GM18511 (cell line): ENCODE data around the gene ATAD5.
"Not testable (repeated sequence)": the region's sequence is repeated elsewhere in the genome, so short reads cannot be mapped to it uniquely, and the experiment has no call there.

Experiments
- ATAC-seq: cut with Tn5 transposase; IDR thresholded peaks from one replicate; pipeline ENCODE4 v1.9.1; 2021; ENCODE audit warnings: mild to moderate bottlenecking, moderate library complexity; ENCODE audit not compliant: unreplicated experiment

The ATAD5 gene

GRCh38 chr17:30910151-30910550, 78.4 kb downstream of the ATAD5 start:
- ATAC-seq = not testable (repeated sequence)

- no peak for ATAC-seq
These were observed 82.2 kb downstream of the ATAD5 start for GRCh38 chr17:30913955-30914354.

DNA sequence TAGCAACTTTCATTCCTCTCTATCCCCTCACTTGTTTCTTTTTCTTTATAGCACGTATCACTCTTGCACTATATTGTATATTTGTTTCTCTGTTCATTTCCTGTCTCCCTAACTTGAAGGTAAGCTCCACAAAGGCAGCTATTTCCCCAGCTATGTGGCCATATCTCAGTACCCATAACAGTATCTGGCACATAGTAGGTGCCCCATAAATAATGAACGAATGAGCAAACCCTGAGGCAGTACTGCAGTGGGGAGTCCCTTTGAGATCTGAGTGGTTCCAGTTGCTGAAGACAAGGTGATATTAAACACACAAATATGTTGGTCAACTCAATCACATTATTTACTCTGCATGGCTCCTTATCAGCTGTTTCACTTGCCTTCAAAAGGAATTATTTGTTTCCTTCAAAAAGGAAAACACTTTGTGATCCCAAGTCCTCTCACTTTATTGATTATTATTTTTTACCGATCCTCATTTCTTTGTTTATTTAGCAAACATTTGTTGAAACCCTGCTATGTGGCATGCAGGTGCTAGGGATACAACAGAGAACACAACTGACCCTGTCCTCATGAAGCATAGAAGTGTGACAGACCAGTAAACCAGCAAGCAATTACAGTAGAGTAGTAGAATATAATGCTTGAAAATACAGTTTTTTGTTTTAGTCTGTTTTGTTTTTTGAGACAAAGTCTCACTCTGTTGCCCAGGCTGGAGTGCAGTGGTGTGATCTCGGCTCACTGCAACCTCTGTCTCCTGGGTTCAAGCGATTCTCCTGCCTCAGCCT, 84.3 kb downstream of the ATAD5 start:
- ATAC-seq = no peak

- no peak for ATAC-seq
These were observed 85.3 kb downstream of the ATAD5 start for GRCh38 chr17:30917050-30917449.

- ATAC-seq = no peak
These were observed 88.5 kb downstream of the ATAD5 start for GRCh38 chr17:30920282-30920681.

DNA sequence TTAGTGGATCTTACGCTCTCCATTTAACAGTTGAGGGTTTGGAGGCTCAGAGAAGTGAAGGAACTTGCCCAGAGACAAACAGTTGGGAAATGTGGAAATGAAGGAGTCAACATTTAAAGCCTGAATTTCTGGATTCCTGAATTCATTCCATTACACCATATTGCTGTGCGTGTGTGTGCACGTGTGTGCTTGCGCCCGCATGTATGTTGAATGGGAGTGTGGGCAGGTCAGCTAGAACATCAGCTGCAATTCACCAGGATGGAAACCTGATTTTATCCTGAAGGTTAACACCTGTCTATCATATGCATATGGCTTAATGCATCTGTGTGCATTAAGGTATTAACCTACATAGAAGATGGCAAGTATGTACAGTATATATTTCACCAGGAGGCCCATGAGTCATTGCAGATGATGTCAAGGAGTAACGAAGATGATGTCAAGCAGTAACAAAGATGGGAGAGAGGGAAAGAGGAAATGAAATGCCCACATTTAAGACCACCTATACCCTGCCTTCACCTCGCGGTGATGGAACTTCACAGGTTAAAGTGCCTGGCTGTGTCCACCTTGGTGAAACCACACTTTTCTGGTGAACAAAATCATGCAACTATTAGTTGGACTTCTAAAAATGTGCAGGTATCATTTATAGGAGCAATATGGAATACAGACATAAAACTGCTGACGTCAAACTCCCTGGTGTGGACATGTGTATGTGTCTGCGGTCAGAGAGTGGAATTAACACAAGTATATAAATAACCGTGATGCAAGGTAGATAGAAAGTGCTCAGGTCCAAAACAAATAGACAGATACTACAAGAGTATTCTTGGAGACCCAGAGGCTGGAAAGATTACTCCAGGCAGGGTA, 89.1 kb downstream of the ATAD5 start:
- ATAC-seq = no peak

DNA sequence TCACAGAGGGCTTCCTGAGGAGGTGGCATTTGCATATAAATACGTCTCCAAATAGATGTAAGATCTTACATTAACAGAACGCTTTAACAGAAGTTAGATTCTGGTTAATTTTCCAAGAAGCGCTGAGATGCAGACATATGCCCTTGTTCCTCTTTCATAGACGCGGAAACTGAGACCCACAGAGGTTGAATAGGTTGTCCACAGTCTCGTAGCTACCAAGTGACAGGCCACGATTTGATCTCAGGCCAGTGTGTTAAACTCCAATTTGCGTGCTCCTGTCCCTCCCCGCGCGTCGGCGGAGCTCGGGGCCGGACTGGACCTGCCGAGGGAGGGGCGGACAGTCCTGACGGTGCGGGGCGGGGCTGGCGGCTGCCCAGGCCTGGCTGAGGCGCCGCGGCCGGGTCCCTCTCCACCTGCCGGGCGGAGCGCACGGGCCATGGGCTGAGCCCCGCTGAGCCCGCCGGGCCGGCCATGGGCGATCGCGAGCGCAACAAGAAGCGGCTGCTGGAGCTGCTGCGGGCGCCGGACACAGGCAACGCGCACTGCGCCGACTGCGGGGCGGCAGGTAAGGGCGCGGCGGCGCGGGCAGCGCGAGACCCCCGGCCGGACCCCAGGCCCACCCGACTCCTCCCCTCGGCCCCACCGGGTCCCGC, 89.9 kb downstream of the ATAD5 start, which contains the start of gene ADAP2:
Gene ADAP2 (plus strand): TSS at position 402 of the 653 bp plus-strand sequence. CDS start 70 bp downstream, at position 472.
- ATAC-seq = no peak

GRCh38 chr17:30922235-30923030, 90.7 kb downstream of the ATAD5 start:
- ATAC-seq = no peak

DNA sequence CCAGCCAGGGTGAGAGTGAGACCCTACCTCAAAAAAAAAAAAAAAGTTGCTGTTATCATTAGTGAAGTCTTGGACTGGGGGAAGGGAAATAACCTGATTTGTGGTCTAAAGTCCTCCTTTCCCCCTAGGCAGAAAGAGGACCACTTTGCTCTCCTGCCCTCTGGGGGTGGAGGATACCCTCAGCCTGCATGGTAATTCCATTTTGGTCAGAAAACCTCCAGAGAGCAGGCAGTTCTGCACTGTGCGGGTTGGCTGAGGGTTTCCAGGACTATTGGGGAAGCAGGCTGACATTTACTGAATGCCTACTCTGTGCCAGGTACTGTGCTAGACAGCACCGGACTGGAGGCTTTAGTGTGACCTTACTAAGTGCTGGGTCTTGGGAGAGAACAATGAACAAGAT, 92.6 kb downstream of the ATAD5 start:
- ATAC-seq = no peak

DNA sequence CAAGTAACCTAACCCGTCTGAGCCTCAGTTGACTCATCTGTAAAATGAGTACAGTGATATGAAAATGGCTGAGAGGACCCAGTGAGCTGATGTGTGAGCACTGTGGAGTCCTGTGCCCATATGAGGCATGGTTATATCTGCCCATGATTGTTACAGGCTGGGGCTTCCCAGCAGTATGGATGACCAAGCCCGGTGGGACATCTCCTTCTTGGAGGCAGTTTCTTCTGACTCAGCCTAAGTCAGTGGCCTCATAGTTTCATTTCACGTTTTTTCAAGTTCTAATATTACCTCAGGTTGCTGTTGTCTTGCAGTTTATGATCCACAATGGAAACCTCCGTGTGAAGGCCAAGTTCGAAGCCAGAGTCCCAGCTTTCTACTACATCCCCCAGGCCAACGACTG, 94.8 kb downstream of the ATAD5 start:
- no peak for ATAC-seq

DNA sequence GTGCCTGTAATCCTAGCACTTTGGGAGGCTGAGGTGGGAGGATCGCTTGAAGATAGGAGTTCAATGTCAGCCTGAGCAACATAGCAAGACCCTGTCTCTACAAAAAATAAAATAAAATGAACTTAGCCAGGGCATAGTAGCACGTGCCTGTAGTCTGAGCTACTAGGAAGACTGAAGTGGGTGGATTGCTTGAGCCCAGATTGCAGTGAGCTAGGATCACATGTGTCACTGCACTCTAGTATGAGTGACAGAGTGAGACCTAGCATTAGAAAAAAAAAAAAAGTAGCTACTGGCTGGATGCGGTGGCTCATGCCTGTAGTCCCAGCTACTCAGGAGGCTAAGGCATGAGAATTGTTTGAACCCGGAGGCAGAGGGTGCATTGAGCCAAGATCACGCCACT, 96.0 kb downstream of the ATAD5 start:
- ATAC-seq = no peak

- no peak for ATAC-seq
These were observed 96.8 kb downstream of the ATAD5 start for GRCh38 chr17:30928584-30928983.

GRCh38 chr17:30929081-30929633, 97.4 kb downstream of the ATAD5 start:
- no peak for ATAC-seq

DNA sequence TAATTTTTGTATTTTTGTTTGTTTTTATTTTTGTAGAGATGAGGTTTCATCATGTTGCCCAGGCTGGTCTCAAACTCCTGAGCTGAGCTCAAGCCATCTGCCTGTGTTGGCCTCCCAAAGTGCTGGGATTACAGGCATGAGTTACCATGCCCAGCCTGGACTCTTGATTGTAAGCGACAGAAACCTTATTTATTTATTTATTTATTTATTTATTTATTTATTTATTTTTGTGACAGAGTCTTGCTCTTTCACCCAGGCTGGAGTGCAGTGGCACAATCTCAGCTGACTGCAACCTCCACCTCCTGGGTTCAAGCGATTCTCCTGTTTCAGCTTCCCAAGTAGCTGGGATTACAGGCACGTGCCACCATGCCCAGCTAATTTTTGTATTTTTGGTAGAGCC, 98.1 kb downstream of the ATAD5 start:
- ATAC-seq = not testable (repeated sequence)

DNA sequence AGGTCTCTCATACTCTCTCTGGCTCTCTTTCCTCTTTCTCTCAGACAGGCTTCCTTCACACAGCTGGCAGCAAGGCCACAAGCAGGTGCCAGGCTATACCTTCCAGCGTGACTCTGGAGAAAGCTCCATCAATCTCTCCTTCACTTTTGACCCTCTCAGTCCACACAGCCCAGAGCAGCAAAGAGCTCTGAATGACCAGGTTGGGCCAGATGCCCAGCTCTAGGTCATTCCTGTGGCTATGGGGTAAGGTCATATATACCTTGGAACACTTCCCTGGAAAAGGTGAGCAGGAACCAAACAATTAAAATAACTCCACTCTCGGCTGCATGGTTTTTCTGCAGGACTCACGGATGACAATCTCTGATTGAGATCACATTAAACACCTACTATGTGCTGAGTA, 98.7 kb downstream of the ATAD5 start:
- ATAC-seq = no peak

GRCh38 chr17:30931582-30931981, 99.8 kb downstream of the ATAD5 start:
- ATAC-seq = not testable (repeated sequence)

GRCh38 chr17:30933966-30934365, 102.2 kb downstream of the ATAD5 start:
- no peak for ATAC-seq

- no peak for ATAC-seq
These were observed 107.4 kb downstream of the ATAD5 start for GRCh38 chr17:30939051-30939689.

DNA sequence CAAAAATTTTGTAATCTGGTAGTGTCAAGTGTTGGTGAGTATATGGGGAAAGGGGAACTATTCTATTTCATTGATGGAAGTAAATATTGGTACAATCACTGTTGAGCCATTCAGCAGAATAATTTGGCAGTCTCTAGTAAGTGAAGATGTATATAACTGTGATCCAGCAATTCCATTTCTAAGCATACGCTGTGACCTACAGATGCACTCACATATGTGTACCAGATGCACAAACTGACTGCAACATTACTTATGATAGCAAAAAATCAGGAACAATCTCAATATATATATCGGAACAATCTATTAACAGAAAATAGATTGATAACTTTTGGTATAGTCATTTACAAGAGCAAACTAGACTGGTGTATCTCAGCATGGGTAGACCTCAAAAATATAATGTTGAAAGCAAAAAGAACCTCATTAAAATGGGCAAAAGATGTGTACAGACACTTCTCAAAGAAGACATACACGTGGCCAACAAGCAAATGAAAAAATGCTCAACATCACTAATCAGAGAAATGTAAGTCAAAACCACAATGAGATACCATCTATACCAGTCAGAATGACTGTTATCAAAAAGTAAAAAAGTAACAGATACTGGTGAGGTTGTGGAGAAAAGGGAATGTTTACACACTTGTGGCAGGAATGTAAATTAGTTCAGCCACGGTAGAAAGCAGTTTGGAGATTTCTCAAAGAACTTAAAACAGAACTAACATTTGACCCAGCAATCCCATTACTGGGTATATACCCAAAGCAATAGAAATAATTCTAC, 110.7 kb downstream of the ATAD5 start:
- ATAC-seq = no peak
